Testis (tissue), 2 donors: ENCODE measurements around the gene ATAD3B.
"Not testable (repeated sequence)": the region's sequence is repeated elsewhere in the genome, so short reads cannot be mapped to it uniquely, and the experiment has no call there.

ENCODE experiments used
- POLR2A ChIP-seq: fragments of 450-650 bp; IDR thresholded peaks from one replicate; pipeline ENCODE4 v1.6.1; 2017; ENCODE audit warnings: antibody characterized with exemption, mild to moderate bottlenecking, moderate library complexity
- TF ChIP-seq, protein P1 (sequence below), 3 experiments: fragments of 450-650 bp in 2 of 3; fragments of 200-600 bp in 1 of 3; sonication (generic) in 1 of 3; IDR thresholded peaks; one replicate each; pipeline ENCODE4 v1.5.1; 2016 to 2019; ENCODE audit warnings: antibody characterized with exemption in 3 of 3, mild to moderate bottlenecking in 2 of 3, moderate library complexity in 1 of 3

DNA sequence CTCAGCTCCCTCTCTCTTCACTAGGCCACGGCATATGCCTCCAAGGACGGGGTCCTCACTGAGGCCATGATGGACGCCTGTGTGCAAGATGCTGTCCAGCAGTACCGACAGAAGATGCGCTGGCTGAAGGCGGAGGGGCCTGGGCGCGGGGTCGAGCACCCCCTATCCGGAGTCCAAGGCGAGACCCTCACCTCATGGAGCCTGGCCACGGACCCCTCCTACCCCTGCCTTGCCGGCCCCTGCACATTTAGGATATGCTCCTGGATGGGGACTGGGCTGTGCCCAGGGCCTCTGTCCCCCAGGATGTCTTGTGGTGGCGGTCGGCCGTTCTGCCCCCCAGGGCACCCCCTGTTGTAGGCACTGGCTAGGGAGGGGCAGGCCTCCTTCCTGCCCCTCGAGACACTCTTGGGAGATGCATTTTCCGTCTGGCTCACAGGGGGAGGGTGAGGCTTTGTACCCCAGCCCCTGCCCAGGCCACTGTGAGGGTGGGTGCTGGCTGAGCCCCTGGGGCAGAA, 24.0 kb downstream of the ATAD3B start:
- TF ChIP-seq, protein P1, sequence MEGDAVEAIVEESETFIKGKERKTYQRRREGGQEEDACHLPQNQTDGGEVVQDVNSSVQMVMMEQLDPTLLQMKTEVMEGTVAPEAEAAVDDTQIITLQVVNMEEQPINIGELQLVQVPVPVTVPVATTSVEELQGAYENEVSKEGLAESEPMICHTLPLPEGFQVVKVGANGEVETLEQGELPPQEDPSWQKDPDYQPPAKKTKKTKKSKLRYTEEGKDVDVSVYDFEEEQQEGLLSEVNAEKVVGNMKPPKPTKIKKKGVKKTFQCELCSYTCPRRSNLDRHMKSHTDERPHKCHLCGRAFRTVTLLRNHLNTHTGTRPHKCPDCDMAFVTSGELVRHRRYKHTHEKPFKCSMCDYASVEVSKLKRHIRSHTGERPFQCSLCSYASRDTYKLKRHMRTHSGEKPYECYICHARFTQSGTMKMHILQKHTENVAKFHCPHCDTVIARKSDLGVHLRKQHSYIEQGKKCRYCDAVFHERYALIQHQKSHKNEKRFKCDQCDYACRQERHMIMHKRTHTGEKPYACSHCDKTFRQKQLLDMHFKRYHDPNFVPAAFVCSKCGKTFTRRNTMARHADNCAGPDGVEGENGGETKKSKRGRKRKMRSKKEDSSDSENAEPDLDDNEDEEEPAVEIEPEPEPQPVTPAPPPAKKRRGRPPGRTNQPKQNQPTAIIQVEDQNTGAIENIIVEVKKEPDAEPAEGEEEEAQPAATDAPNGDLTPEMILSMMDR (IDR thresholded peaks at IDR 0.05) = not testable (repeated sequence)
- TF ChIP-seq POLR2A = not testable (repeated sequence)
